T1000 (cell line): Measurements from ENCODE around the gene SAGE1.
"Not testable (repeated sequence)": the region's sequence is repeated elsewhere in the genome, so short reads cannot be mapped to it uniquely, and the experiment has no call there.

Experiments
- DNase-seq: peaks from one replicate; lab custom pipeline; 2025; ENCODE audit warnings: mixed read lengths; lab: John Stamatoyannopoulos, UW

SAGE1 gene, protein sequence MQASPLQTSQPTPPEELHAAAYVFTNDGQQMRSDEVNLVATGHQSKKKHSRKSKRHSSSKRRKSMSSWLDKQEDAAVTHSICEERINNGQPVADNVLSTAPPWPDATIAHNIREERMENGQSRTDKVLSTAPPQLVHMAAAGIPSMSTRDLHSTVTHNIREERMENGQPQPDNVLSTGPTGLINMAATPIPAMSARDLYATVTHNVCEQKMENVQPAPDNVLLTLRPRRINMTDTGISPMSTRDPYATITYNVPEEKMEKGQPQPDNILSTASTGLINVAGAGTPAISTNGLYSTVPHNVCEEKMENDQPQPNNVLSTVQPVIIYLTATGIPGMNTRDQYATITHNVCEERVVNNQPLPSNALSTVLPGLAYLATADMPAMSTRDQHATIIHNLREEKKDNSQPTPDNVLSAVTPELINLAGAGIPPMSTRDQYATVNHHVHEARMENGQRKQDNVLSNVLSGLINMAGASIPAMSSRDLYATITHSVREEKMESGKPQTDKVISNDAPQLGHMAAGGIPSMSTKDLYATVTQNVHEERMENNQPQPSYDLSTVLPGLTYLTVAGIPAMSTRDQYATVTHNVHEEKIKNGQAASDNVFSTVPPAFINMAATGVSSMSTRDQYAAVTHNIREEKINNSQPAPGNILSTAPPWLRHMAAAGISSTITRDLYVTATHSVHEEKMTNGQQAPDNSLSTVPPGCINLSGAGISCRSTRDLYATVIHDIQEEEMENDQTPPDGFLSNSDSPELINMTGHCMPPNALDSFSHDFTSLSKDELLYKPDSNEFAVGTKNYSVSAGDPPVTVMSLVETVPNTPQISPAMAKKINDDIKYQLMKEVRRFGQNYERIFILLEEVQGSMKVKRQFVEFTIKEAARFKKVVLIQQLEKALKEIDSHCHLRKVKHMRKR

DNA sequence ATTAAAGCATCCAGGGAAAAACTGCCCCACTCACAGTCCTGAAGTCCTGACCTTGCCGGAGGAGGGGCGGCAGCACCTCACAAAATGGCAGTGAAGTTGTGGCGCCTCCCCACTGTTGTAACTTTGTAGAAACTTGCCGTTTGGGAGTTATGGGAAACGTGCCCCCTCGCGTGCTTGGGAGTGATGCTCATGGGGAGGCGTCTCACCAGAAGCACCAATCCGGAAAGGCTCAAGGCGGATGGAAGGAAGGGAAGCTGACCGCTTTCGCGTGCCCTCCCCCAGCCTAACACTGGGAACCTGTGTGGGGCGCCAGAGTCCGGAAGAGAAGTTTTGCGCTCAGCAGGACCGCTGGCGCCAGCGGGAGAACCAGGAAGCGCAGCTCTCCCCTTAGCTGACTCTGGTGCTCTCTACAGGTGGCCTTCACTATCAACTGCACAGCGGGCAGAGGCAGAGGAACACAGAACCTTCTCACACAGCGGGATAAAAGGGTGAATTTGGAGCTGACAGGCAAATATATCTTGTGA lies at the start of gene SAGE1, which contains the start of gene CT45A10:
SAGE1 (plus strand) TSS at position 423 of the 524 bp plus-strand sequence. CDS start 2,527 bp downstream, outside the sequence.
CT45A10 (minus strand) TSS at position 151 of the 524 bp plus-strand sequence. CDS start 8,100 bp downstream, outside the sequence.
- DNase-seq = no peak

DNA sequence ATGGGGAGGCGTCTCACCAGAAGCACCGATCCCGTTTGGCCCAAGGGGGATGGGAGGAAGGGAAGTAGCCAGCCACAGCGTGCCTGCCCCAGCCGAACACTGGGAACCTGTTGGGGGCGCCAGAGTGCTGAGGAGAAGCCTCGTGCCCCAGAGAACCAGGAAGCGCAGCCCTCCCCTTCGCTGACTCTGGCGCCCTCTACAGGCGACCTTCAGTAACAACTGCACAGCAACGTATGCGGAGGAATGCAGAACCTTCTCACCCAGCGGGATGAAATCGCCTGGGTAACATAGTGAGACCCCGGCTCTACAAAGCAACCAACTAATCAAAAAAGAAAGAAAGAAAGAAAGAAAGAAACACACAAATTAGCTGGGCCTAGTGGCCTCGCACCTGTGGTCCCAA lies 39.1 kb upstream of the SAGE1 start, which contains the start of gene CT45A8:
CT45A8 (minus strand) TSS at position 101 of the 400 bp plus-strand sequence. CDS start 3,755 bp downstream, outside the sequence.
- not testable (repeated sequence) for DNase-seq

- DNase-seq = not testable (repeated sequence)
These were observed 21.8 kb upstream of the SAGE1 start, which contains the start of gene CT45A9 for GRCh38 chrX:135871712-135872111. Gene CT45A9 (minus strand): TSS chrX:135871812. CDS start chrX:135868061, 3,751 bp downstream.

GRCh38 chrX:135882741-135883140 lies 10.8 kb upstream of the SAGE1 start:
- not testable (repeated sequence) for DNase-seq

GRCh38 chrX:135888230-135888629 lies 5.3 kb upstream of the SAGE1 start:
- not testable (repeated sequence) for DNase-seq

DNA sequence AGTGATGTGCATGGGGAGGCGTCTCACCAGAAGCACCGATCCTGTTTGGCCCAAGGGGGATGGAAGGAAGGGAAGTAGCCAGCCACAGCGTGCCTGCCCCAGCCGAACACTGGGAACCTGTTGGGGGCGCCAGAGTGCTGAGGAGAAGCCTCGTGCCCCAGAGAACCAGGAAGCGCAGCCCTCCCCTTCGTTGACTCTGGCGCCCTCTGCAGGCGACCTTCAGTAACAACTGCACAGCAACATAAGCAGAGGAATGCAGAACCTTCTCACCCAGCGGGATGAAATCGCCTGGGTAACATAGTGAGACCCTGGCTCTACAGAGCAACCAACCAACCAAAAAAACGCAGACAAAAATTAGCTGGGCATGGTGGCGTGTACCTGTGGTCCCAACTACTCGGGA lies 4.5 kb upstream of the SAGE1 start:
- not testable (repeated sequence) for DNase-seq

GRCh38 chrX:135890087-135890585 lies 3.4 kb upstream of the SAGE1 start:
- DNase-seq = no peak

- DNase-seq = no peak
These were observed 735 bp upstream of the SAGE1 start for GRCh38 chrX:135892781-135893180.

- no peak for DNase-seq
These were observed 16.7 kb downstream of the SAGE1 start for GRCh38 chrX:135910251-135910650.

DNA sequence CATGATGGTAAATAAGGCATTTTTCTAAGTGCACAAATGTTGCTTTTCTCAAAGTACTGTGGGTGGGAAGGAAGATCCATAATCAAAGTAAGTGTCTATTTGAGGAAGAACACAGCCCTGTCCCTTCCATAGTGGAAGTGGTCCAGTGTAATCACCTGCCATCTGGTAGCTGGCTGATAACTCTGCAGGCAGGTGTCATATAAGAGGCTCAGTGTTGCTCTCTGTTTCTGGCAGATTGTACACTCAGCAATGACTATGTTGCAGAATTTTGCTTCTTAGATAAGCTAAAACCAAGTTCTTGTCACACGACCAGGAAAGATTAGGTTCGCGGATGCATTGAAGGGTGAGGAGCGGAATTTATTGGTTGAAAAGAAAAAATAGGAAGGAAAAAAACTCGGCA lies 20.9 kb downstream of the SAGE1 start:
- no peak for DNase-seq

- not testable (repeated sequence) for DNase-seq
These were observed 27.0 kb downstream of the SAGE1 start for GRCh38 chrX:135920516-135920915.

DNA sequence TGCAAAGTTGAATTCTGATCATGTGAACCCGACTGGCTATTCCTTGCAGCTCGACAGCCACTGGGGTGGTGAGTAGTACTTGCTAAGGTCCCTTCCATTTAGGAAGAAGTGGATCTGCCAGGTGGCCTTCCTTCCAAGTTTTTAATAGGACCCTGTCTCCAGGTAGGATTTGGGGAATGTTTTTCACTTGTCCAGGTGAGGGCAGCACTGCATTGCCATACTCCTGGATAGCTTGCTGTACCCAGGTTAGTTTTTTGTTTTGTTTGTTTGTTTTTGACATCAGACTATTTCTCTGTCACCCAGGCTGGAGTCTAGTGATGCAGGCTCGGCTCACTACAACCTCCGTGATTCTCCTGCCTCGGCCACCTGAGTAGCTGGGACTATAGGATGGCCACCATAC lies 29.8 kb downstream of the SAGE1 start:
- no peak for DNase-seq

- no peak for DNase-seq
These were observed 34.4 kb downstream of the SAGE1 start for GRCh38 chrX:135927897-135928296.

- DNase-seq = no peak
These were observed 38.4 kb downstream of the SAGE1 start for GRCh38 chrX:135931644-135932487.

GRCh38 chrX:135944486-135944885 lies 51.0 kb downstream of the SAGE1 start:
- DNase-seq = no peak

- no peak for DNase-seq
These were observed 57.8 kb downstream of the SAGE1 start for GRCh38 chrX:135951291-135951690.
